Measurements from ENCODE around the gene DOC2A.

Gene DOC2A

DNA sequence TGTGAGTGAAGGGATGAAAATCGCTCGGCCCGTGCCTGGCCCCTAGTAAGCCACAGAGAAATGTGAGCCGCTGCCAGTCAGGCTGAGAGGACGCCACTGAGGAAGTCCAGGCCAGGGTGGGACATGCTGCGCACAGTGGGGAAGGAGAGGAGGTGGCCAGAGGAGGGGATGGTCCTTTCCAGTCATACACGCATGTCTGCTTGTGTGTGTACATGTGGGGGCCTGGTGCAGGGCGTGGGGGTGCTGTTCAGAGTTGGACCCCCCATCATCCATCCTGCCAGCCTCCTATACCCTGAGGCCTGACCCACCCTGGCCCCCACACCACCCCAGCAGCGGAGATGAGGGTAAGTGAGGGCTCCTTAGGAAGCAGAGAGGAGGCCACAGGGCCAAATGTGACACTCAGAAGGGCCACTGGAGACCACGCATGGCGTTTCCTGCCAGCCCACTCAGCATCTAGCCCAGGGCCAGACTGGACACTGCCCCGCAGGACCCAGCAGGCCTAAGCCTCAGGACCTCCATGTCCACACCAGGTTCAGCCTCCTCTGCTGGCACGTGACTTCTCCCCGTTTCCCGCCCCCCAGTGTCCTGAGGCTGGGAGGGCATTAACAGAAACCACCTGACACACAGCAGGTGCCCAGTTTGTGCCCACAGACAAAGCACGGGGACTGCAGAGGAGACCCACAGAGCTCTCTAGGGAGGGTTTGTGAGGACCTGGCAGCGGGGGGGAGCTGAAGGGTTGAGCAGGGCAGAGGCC, 7.0 kb downstream of the DOC2A start:
- no peak for DNase-seq

GRCh38 chr16:30002614-30003346, 8.0 kb downstream of the DOC2A start:
- DNase-seq = no peak

DNA sequence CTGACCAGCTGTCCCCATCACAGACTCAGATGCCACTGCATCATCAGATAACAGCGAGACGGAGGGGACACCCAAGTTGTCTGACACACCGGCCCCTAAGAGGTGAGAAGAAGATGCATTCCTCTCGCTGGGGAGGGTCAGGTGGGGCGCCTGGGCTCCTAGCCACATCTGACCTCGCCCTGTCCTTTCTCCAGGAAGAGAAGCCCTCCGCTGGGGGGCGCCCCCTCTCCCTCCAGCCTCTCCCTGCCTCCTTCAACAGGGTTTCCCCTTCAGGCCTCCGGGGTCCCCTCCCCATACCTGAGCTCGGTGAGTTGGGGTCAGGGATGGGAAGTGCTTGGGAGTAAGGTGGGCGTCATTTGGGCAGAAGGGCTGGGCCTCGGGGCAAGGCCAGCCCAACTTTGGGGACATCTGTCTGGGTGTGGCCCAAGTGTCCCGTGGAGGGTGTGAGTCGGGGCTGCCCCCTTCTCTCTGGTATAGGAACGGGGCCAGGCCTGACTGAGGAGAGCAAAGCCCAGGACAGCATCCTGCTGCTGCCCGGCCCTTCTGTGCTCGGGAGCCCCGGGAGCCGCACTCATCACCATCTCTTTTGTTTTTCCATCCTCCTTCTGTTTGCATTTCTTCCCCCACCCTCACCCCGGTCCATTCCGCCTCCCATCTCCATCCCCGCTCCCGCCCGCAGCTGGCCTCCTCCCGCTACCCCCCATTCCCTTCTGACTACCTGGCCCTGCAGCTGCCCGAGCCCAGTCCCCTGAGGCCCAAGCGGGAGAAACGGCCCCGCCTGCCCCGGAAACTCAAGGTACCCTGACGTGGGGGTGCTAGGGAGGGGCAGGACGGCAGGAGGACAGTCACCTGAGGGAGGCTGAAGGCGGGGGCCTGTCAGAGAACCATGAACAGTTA, 9.8 kb downstream of the DOC2A start:
- DNase-seq = no peak

- no peak for DNase-seq
Measured at GRCh38 chr16:29999605-30000004, 11.2 kb downstream of the DOC2A start.

- no peak for DNase-seq
Measured at GRCh38 chr16:29996766-29997250, 14.0 kb downstream of the DOC2A start.

DNA sequence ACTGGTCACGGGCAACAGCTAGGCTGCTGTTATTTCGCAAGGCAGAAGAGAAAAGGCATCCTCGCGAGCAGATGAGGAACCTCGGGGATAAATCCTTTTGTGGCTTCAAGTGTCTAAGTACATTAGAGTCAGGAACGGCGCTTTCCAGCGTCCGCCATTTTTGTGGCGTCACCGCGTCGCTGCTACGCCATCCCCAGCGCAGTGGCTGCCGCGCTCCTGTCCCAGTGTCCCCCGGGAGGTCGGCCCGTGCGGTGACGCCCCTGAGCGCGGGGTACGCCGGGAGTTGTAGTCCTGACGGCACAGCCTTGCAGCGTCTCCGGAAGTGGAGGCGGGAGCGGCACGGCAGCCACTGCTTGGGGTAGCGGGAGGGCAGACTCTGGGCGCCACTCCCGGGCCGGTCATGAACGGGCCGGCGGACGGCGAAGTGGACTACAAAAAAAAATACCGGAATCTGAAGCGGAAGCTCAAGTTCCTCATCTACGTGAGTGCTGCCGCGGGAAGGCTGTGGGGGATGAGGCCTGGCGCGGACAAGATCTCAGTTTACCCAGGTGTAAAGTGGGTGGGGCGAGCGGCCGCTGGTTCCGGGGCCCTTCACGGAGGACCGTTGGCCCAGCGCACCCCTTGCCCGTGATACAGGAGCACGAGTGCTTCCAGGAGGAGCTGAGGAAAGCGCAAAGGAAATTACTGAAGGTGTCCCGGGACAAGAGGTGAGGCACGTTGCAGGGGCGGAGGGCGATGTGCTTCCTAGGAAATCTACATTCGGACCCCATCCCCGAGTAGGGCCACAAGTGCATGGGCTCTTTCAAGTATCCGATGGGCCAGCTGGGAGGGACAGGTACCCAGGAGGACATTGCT, 14.7 kb downstream of the DOC2A start, which contains the start of gene INO80E:
TSS of gene INO80E (plus strand) at position 331 of the 855 bp plus-strand sequence. CDS start at position 401, 70 bp downstream.
- DNase-seq = peak; percentile 95

GRCh38 chr16:29995324-29995910, 15.4 kb downstream of the DOC2A start, which contains the start of gene HIRIP3:
Gene HIRIP3 (minus strand): TSS chr16:29995617. CDS start chr16:29995605, 12 bp downstream.
- peak; percentile 94 for DNase-seq

DNA sequence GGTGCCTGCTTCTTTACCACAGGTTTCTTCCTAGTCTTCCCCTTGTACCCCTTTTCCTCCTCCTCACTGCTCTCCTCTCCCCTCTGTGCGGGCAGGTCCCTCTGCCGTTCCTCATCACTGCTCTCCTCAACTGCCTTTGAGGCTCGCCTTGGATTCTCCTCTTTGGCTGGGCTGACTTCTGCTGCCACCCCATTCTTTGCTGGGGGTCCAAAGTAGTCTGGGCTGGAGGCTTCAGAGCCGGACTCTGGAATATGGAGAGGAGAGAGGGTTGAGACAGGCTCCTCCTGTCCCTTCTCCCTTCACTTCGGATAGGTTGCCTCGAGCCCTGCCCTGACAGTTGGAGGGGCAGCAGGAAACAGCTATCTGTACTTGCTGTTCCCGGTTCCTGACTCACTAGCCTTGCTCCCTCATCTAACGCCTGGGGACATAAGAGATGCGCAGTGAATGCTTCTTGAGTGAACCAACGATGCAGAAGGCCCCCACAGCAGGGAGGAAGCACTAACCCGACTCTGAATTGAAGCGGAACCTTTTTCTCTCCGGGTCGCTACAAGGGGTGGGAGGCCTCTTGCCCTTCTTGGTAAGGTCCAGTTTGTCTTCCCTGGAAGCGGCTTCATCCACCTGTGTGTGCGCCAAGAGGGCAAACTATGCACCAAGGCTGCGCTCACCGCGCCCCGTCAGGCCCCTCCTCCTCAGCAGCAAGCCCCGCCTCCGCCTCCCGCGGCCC, 16.1 kb downstream of the DOC2A start:
- DNase-seq = peak; percentile 36

- no peak for DNase-seq
Measured at GRCh38 chr16:29993903-29994599, 16.8 kb downstream of the DOC2A start.

GRCh38 chr16:29993191-29993902, 17.5 kb downstream of the DOC2A start:
- no peak for DNase-seq

GRCh38 chr16:29992344-29992967, 18.4 kb downstream of the DOC2A start:
- DNase-seq = no peak

DNA sequence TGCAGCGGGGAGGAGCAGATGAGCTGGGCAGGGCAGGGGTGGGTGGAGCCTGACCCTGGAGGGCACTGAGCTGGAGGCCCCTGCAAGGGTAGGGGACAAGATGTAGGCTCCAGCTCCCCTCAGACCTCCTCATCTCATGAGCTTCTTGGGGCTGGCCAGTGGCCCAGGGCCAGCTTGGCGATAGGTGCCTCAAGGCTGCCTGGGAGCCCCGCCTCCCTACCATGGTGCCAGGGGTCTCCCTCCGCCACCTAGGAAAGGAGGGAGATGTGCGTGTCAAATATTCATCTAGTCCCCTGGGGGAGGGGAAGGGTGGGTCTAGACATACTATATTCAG, 19.3 kb downstream of the DOC2A start:
- no peak for DNase-seq

- no peak for DNase-seq
Measured at GRCh38 chr16:29990883-29991570, 19.8 kb downstream of the DOC2A start.

DNA sequence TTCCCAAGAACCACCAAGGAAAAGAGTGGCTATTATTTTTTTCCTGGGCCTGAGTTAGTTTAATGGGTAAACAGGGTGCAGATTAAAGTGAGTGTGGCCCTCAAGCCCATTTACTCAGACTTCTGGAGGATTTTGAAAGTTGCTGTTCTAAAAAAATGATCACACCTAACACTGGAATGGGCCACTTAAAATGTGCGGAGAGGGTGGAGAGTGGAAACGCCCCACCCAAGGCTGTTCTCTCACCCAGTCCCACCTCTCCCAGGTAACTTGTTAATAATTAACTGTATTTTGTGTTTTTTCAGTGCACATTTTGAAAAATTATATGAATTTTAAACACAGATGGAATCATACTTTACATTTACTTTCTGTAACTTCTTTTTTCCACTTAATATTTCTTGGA, 20.8 kb downstream of the DOC2A start:
- no peak for DNase-seq

DNA sequence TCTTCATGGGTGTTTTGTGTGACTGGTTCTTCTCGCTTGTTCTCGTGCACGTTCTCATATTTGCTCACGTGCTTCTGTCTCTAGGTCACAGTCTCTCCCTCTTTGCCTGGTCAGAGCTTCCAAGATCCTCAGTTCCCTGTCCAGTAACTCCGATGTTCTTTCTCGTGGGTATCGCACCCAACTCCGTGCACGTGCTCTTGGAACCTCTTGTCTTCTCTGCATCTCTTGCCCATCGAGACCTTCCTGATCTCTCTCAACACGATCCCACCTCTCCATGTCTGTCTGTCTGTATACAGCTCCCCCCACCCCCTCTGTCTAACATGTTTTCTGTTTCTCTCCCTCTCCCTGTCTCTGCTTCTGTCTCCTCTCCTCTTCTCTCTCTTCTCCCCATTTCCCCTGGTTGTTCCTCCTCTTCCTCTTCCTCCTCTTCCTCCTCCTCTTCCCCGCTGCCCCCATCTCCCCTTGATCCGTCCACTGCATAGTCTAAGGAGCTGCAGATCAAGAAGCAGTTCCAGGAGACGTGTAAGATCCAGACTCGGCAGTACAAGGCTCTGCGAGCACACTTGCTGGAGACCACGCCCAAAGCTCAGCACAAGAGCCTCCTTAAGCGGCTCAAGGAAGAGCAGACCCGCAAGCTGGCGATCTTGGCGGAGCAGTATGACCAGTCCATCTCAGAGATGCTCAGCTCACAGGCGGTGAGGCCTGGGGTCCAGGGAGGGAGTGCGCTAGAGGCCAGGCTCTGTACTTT, 21.5 kb downstream of the DOC2A start:
- no peak for DNase-seq

GRCh38 chr16:29988346-29989075, 22.3 kb downstream of the DOC2A start:
- DNase-seq = no peak
